Measurements from ENCODE around the gene FZD4. TPM values are rescaled to one million over a fixed set of nuclear protein-coding genes. Genes with fewer than 3 reads are reported as not detected.
A peak's percentile ranks its signal among the peaks of the same experiment; 100 is the strongest.

The FZD4 gene
- total RNA-seq, 1 experiment from 2014 or later, result 4.5 TPM

DNA sequence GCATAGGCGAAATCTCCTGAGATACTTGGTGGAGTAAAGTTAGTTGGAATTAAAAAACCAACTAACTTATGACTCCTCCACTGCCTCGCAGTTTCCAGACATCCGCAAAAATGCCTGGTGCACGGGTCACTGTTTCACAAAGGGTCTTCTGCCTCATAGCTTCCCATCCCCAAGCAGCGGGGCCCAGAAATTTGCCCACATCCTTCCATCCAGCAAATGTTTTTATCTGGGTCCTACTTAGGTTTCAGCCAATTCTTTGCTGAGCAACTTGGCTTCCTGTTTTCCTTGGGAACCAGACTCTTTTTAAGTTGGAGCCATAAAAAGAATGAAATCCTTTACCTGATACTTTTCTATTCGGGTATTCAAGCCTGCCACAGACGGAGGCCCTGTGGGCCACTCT lies 36.2 kb downstream of the FZD4 start:
- H3K27me3 ChIP-seq (ENCODE audit: insufficient read depth, low read length), result no peaks in the 10 kb centered on the region
- Mint-ChIP-seq H3K4me3 (no peak overlapping the region), H3K36me3 (ENCODE audit: insufficient read depth in 1 of 3, low read depth in 3 of 3) (no peaks in the 10 kb centered on the region), H3K27me3 (ENCODE audit: low read depth) (no peaks in the 10 kb centered on the region), H3K4me1 (peaks cover 16 to 18% of the 10 kb centered on the region in 2 experiments), H3K9me3 (no peaks in the 10 kb centered on the region), H3K27ac (peak overlapping the region in 1 of 3 experiments; percentile 78; a peak in 2 of 7 replicates)
- H3K4me2 ChIP-seq (ENCODE audit: insufficient read depth, insufficient read length, low read length), result no peak overlapping the region
- H3K14ac ChIP-seq (ENCODE audit: insufficient read depth, low read length), result no peak overlapping the region
- no peak overlapping the region for H3K56ac ChIP-seq (ENCODE audit: insufficient read length, low read depth, low read length)
- H3K4me1 ChIP-seq (ENCODE audit: insufficient read depth, low read length), result peaks cover 7% of the 10 kb centered on the region
- no peak overlapping the region for H3K23ac ChIP-seq (ENCODE audit: insufficient read length, low read depth, low read length)
- H2BK120ac ChIP-seq (ENCODE audit: low read depth, low read length, poor library complexity, severe bottlenecking), result no peak overlapping the region
- no peak overlapping the region for H2BK20ac ChIP-seq (ENCODE audit: low read depth, low read length, poor library complexity, severe bottlenecking)
- no peak overlapping the region for H4K8ac ChIP-seq (replicated peaks; ENCODE audit: insufficient read length, low read depth, low read length)
- no peaks in the 10 kb centered on the region for H3K9me3 ChIP-seq (ENCODE audit: control insufficient read depth, low read depth, low read length)
- no peak overlapping the region for H3K4ac ChIP-seq (ENCODE audit: low read depth, low read length)
- H4K5ac ChIP-seq (ENCODE audit: insufficient read length, low read depth, low read length), result no peak overlapping the region
- peak overlapping the region; percentile 73 for H2AFZ ChIP-seq (ENCODE audit: low read length)
- no peaks in the 10 kb centered on the region for H3K79me2 ChIP-seq (ENCODE audit: insufficient read depth, low read length)
- TF ChIP-seq, protein P1, sequence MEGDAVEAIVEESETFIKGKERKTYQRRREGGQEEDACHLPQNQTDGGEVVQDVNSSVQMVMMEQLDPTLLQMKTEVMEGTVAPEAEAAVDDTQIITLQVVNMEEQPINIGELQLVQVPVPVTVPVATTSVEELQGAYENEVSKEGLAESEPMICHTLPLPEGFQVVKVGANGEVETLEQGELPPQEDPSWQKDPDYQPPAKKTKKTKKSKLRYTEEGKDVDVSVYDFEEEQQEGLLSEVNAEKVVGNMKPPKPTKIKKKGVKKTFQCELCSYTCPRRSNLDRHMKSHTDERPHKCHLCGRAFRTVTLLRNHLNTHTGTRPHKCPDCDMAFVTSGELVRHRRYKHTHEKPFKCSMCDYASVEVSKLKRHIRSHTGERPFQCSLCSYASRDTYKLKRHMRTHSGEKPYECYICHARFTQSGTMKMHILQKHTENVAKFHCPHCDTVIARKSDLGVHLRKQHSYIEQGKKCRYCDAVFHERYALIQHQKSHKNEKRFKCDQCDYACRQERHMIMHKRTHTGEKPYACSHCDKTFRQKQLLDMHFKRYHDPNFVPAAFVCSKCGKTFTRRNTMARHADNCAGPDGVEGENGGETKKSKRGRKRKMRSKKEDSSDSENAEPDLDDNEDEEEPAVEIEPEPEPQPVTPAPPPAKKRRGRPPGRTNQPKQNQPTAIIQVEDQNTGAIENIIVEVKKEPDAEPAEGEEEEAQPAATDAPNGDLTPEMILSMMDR (conservative IDR thresholded peaks at IDR 0.05), result no peak
- no peak overlapping the region for H3K27ac ChIP-seq (ENCODE audit: insufficient read length, low read depth, low read length)
- H2AK5ac ChIP-seq (ENCODE audit: insufficient read length, low read length), result no peak overlapping the region
- H3K9ac ChIP-seq (ENCODE audit: extremely low read depth, insufficient read length, low read length), result no peak overlapping the region
- no peak overlapping the region for H3K18ac ChIP-seq (ENCODE audit: insufficient read length, low read depth, low read length)
- H3K23me2 ChIP-seq (ENCODE audit: insufficient read length, low read depth, low read length, poor library complexity, severe bottlenecking), result no peaks in the 10 kb centered on the region
- H3T11ph ChIP-seq (ENCODE audit: low read length), result no peak overlapping the region
- no peaks in the 10 kb centered on the region for H4K20me1 ChIP-seq (ENCODE audit: control insufficient read depth, insufficient read depth, insufficient read length)
- no peak overlapping the region for H4K91ac ChIP-seq (ENCODE audit: insufficient read length, low read depth, low read length)
- no peak for DNase-seq
- H2BK5ac ChIP-seq (ENCODE audit: insufficient read length, low read length), result no peak overlapping the region
- no peak overlapping the region for H2BK15ac ChIP-seq (ENCODE audit: low read depth, low read length)
- no peak overlapping the region for H2BK12ac ChIP-seq (ENCODE audit: insufficient read length, low read depth, low read length)
- WGBS (ENCODE audit: extremely low coverage, insufficient read length, low lambda C conversion rate), result no CpG with 5 or more reads among the region's 7 CpGs
- no peaks in the 10 kb centered on the region for H3K79me1 ChIP-seq (ENCODE audit: insufficient read depth, low read depth, low read length, poor library complexity, severe bottlenecking)
